GM12878 (cell line): Measurements from ENCODE around the gene KIF6. TPM values are rescaled to one million over a fixed set of nuclear protein-coding genes. Genes with fewer than 3 reads are reported as not detected.
A peak's percentile ranks its signal among the peaks of the same experiment; 100 is the strongest.

Experiments used
- ATAC-seq: fragments of 200-7000 bp; cut with Tn5 transposase; 3 replicates; pipeline ENCODE4 v1.9.1; 2020; ENCODE audit warnings: mild to moderate bottlenecking, moderate library complexity
- BruUV-seq: library from RNA; stranded (reverse); fragments of 400-500 nt; replicated peaks from 2 replicates; lab custom pipeline; 2021; lab: Mats Ljungman, UMichigan
- CTCF ChIA-PET: fragments of 300-600 bp; sonication (Branson Sonifier 250); formaldehyde crosslinking; extraction: SDS; loops from one replicate; lab custom pipeline; 2021; ENCODE audit warnings: inconsistent platforms; lab: Yijun Ruan, JAX
- POLR2A ChIA-PET: fragments of 350-600 bp; formaldehyde crosslinking; extraction: SDS; loops from one replicate; lab custom pipeline; 2021; ENCODE audit warnings: inconsistent platforms; lab: Charles Lee
- RAD21 ChIA-PET: fragments of 300-600 bp; sonication (Branson Sonifier 250); formaldehyde crosslinking; loops from one replicate; lab custom pipeline; 2023; ENCODE audit warnings: antibody characterized with exemption; ENCODE audit not compliant: unreplicated experiment; lab: Charles Lee
- SMC1A ChIA-PET: fragments of 300-600 bp; sonication (Branson Sonifier 250); formaldehyde crosslinking; loops from one replicate; lab custom pipeline; 2023; ENCODE audit not compliant: unreplicated experiment, uncharacterized antibody; lab: Charles Lee
- DNase-seq: peaks from one replicate; pipeline ENCODE4 v3.0.0-alpha.2; 2011; ENCODE audit warnings: low read depth, low spot score
- FAIRE-seq: peaks from 3 replicates; lab custom pipeline; 2011; peaks lifted over from hg19 to GRCh38; lab: Jason Lieb, UNC
- H2AFZ ChIP-seq: 2 replicates; pipeline ENCODE4 v1.6.0; 2011; ENCODE audit warnings: low read depth, low read length, control low read depth; ENCODE audit not compliant: control insufficient read depth
- H3K27ac ChIP-seq: 2 replicates; pipeline ENCODE4 v1.5.1; 2011; ENCODE audit warnings: control low read depth; ENCODE audit not compliant: control insufficient read depth, insufficient read depth
- H3K27me3 ChIP-seq, 2 experiments: replicated peaks in 1 of 2; 2 replicates each; pipeline versions ENCODE4 v1.6.0 to v1.6.1; 2011; ENCODE audit warnings: low read length in 1 of 2; ENCODE audit not compliant: control insufficient read depth in 2 of 2, insufficient read depth in 2 of 2
- H3K36me3 ChIP-seq, 2 experiments: 2 replicates each; pipeline ENCODE4 v1.5.1; 2011; ENCODE audit warnings: low read length in 1 of 2; ENCODE audit not compliant: control insufficient read depth in 2 of 2, insufficient read depth in 2 of 2
- H3K4me1 ChIP-seq: 2 replicates; pipeline ENCODE4 v1.6.1; 2011; ENCODE audit warnings: mild to moderate bottlenecking, low read length, moderate library complexity, mixed read lengths; ENCODE audit not compliant: control insufficient read depth, insufficient read depth
- H3K4me2 ChIP-seq: 2 replicates; pipeline ENCODE4 v1.6.0; 2011; ENCODE audit warnings: control low read depth; ENCODE audit not compliant: control insufficient read depth, insufficient read depth
- H3K4me3 ChIP-seq: fragments of 200-600 bp; sonication (generic); 2 replicates; pipeline ENCODE4 v1.5.1; 2016
- H3K79me2 ChIP-seq: 2 replicates; pipeline ENCODE4 v1.6.0; 2011; ENCODE audit warnings: low read length; ENCODE audit not compliant: control insufficient read depth, insufficient read depth
- H3K9ac ChIP-seq: 2 replicates; pipeline ENCODE4 v1.8.0; 2011; ENCODE audit warnings: low read length, control low read depth, mixed read lengths; ENCODE audit not compliant: control insufficient read depth, insufficient read depth
- H3K9me3 ChIP-seq: replicated peaks from 3 replicates; pipeline ENCODE4 v1.5.1; 2011; ENCODE audit warnings: mild to moderate bottlenecking, low read length; ENCODE audit not compliant: control insufficient read depth, insufficient read depth
- H4K20me1 ChIP-seq: 2 replicates; pipeline ENCODE4 v1.6.0; 2011; ENCODE audit not compliant: control insufficient read depth, insufficient read depth
- CREB1 ChIP-seq: IDR thresholded peaks from 2 replicates; pipeline ENCODE4 v1.6.1; 2012; ENCODE audit warnings: low read depth, mild to moderate bottlenecking, inconsistent platforms
- IKZF1 ChIP-seq: fragments of 450-650 bp; conservative IDR thresholded peaks from 2 replicates; pipeline ENCODE4 v1.6.1; 2017; ENCODE audit warnings: antibody characterized with exemption, mild to moderate bottlenecking
- KAT2A ChIP-seq: conservative IDR thresholded peaks from 2 replicates; pipeline ENCODE4 v1.6.1; 2011; ENCODE audit warnings: low read depth, low read length; ENCODE audit not compliant: control insufficient read depth
- NR2F1 ChIP-seq: fragments of 450-650 bp; conservative IDR thresholded peaks from 2 replicates; pipeline ENCODE4 v1.6.1; 2017; ENCODE audit warnings: mild to moderate bottlenecking
- NRF1 ChIP-seq: conservative IDR thresholded peaks from 2 replicates; pipeline ENCODE4 v1.6.1; 2011; ENCODE audit warnings: mild to moderate bottlenecking, low read depth, low read length, improper control_type of control experiment
- PAX8 ChIP-seq: fragments of 450-650 bp; IDR thresholded peaks from 2 replicates; pipeline ENCODE4 v1.6.1; 2017; ENCODE audit warnings: mild to moderate bottlenecking, moderate library complexity
- RAD51 ChIP-seq: fragments of 450-650 bp; IDR thresholded peaks from 2 replicates; pipeline ENCODE4 v1.6.1; 2016; ENCODE audit warnings: moderate library complexity, mild to moderate bottlenecking, inconsistent platforms
- SMARCA5 ChIP-seq: fragments of 450-650 bp; IDR thresholded peaks from 2 replicates; pipeline ENCODE4 v1.6.1; 2017; ENCODE audit warnings: mild to moderate bottlenecking
- USF1 ChIP-seq: IDR thresholded peaks from 2 replicates; pipeline ENCODE4 v1.6.1; 2011; ENCODE audit warnings: borderline replicate concordance, low read depth, mild to moderate bottlenecking, moderate library complexity, mixed read lengths, low read length; ENCODE audit not compliant: insufficient read depth; ENCODE audit errors: extremely low read length
- ZZZ3 ChIP-seq: IDR thresholded peaks from 2 replicates; pipeline ENCODE4 v1.6.1; 2011; ENCODE audit warnings: low read depth; ENCODE audit not compliant: control insufficient read depth, insufficient read length
- WGBS: methylation state at CpG from one replicate; pipeline ENCODE4 v1.1.6; 2016; ENCODE audit warnings: low lambda C conversion rate; ENCODE audit not compliant: insufficient replicate concordance, insufficient coverage; ENCODE audit errors: missing lambda C conversion rate; 5-methylcytosine and 5-hydroxymethylcytosine counted together
- in situ Hi-C: fragments of 300-500 bp; cut with MboI; formaldehyde crosslinking; loops from 9 replicates; pipeline ENCODE4 v1.14.3; 2018; ENCODE audit warnings: mixed read lengths
- intact Hi-C: fragments of 100-400 bp; cut with micrococcal nuclease; formaldehyde crosslinking; loops from one replicate; pipeline ENCODE4 v1.14.2; 2022; ENCODE audit not compliant: unreplicated experiment
- polyA plus RNA-seq, 11 experiments: library from polyadenylated mRNA; depleted of rRNA in 4 of 11; unstranded in 6 of 11; stranded (reverse) in 5 of 11; fragments of >200 nt; fragmentation: Nextera tagmentation in 4 of 11; fragmentation: Illumina TruSeq in 1 of 11; extraction: Ambion mirVana in 4 of 11; extraction: Trizol in 1 of 11; gene quantifications; 1 replicate in 1 of 11; 2 replicates in 10 of 11; pipeline versions ENCODE4 v1.2.1 to v1.2.3, GENCODE V29; 2011 to 2016; ENCODE audit warnings: inconsistent platforms in 2 of 11, missing spikeins in 2 of 11, low read depth in 1 of 11
- total RNA-seq, 4 experiments: library from RNA; depleted of rRNA in 3 of 4; stranded (reverse); fragments of >200 nt in 3 of 4; fragmentation: Illumina TruSeq in 1 of 4; extraction: Trizol in 1 of 4; gene quantifications; 2 replicates each; pipeline versions ENCODE4 v1.2.1 to v1.2.3, GENCODE V29; 2013 to 2021
- TF ChIP-seq, protein P1 (sequence below): fragments of 450-650 bp; IDR thresholded peaks from 2 replicates; pipeline ENCODE4 v1.6.1; 2017; ENCODE audit warnings: mild to moderate bottlenecking, moderate library complexity
- TF ChIP-seq, protein P2 (sequence below): IDR thresholded peaks from 2 replicates; pipeline ENCODE4 v1.6.1; 2012; ENCODE audit warnings: low read length, inconsistent platforms

KIF6 gene
- total and polyA plus RNA-seq, 10 of the 15 experiments (the other 5 are each of a cell fraction or from before 2014, with no cell fraction given), result 0.09 to 1.0 (median 0.28) TPM

- Histone ChIP-seq H3K4me1 (no peaks in the 10 kb centered on the region), H2AFZ (no peak overlapping the region), H3K4me3 (no peak overlapping the region), H4K20me1 (no peaks in the 10 kb centered on the region), H3K27ac (no peak overlapping the region), H3K9me3 (no peaks in the 10 kb centered on the region; the same call in 2 of the 3 replicates), H3K36me3 (no peaks in the 10 kb centered on the region), H3K79me2 (no peaks in the 10 kb centered on the region), H3K27me3 (no peaks in the 10 kb centered on the region), H3K4me2 (no peak overlapping the region), H3K9ac (no peak overlapping the region)
- FAIRE-seq, result no peak
- ChIA-PET SMC1A (interaction anchor here (0.7 to 2.2 kb wide), 15 partner anchors 20 to 389 kb away, joined by 3 to 8 read pairs (median 4); no protein-coding TSS in a partner anchor), RAD21 (interaction anchor here (0.6 to 1.2 kb wide), 3 partner anchors 66 to 301 kb away, joined by 3 read pairs; no protein-coding TSS in a partner anchor), CTCF (interaction anchor here (0.6 to 3.1 kb wide), 4 partner anchors 8 to 194 kb away, joined by 3 to 9 read pairs (median 3); no protein-coding TSS in a partner anchor), POLR2A (interaction anchor here (0.6 kb wide), 1 partner anchor 20 kb away, joined by 4 read pairs; no protein-coding TSS in a partner anchor)
- WGBS, result 55% methylated on average over 10 of the region's 12 CpGs
- in situ Hi-C loops (no loop called here), intact Hi-C loops (loop anchor here (5.0 kb wide), 1 partner anchor 391 kb away; no protein-coding TSS in a partner anchor)
- ATAC-seq, result peak; percentile 91
- no TSS peak for BruUV-seq
- DNase-seq, result peak; percentile 9
- TF ChIP-seq PAX8, result no peak
- no peak for TF ChIP-seq NRF1
- TF ChIP-seq, protein P1, sequence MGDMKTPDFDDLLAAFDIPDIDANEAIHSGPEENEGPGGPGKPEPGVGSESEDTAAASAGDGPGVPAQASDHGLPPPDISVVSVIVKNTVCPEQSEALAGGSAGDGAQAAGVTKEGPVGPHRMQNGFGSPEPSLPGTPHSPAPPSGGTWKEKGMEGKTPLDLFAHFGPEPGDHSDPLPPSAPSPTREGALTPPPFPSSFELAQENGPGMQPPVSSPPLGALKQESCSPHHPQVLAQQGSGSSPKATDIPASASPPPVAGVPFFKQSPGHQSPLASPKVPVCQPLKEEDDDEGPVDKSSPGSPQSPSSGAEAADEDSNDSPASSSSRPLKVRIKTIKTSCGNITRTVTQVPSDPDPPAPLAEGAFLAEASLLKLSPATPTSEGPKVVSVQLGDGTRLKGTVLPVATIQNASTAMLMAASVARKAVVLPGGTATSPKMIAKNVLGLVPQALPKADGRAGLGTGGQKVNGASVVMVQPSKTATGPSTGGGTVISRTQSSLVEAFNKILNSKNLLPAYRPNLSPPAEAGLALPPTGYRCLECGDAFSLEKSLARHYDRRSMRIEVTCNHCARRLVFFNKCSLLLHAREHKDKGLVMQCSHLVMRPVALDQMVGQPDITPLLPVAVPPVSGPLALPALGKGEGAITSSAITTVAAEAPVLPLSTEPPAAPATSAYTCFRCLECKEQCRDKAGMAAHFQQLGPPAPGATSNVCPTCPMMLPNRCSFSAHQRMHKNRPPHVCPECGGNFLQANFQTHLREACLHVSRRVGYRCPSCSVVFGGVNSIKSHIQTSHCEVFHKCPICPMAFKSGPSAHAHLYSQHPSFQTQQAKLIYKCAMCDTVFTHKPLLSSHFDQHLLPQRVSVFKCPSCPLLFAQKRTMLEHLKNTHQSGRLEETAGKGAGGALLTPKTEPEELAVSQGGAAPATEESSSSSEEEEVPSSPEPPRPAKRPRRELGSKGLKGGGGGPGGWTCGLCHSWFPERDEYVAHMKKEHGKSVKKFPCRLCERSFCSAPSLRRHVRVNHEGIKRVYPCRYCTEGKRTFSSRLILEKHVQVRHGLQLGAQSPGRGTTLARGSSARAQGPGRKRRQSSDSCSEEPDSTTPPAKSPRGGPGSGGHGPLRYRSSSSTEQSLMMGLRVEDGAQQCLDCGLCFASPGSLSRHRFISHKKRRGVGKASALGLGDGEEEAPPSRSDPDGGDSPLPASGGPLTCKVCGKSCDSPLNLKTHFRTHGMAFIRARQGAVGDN, result peak; percentile 41; the same call in 1 of the 2 replicates
- TF ChIP-seq, protein P2, sequence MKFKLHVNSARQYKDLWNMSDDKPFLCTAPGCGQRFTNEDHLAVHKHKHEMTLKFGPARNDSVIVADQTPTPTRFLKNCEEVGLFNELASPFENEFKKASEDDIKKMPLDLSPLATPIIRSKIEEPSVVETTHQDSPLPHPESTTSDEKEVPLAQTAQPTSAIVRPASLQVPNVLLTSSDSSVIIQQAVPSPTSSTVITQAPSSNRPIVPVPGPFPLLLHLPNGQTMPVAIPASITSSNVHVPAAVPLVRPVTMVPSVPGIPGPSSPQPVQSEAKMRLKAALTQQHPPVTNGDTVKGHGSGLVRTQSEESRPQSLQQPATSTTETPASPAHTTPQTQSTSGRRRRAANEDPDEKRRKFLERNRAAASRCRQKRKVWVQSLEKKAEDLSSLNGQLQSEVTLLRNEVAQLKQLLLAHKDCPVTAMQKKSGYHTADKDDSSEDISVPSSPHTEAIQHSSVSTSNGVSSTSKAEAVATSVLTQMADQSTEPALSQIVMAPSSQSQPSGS, result no peak
- TF ChIP-seq NR2F1, result no peak
- no peak for TF ChIP-seq SMARCA5
- no peak for TF ChIP-seq CREB1
- TF ChIP-seq RAD51, result peak; percentile 84
- no peak for TF ChIP-seq ZZZ3
- TF ChIP-seq IKZF1, result 0 out of 2 replicates have a peak, but pooled peaks have one; percentile 14
- no peak for TF ChIP-seq KAT2A
- TF ChIP-seq USF1, result peak; percentile 74
Observed at GRCh38 chr6:39752835-39753724, 27.9 kb upstream of the KIF6 start.
